Retinal pigment epithelial cell (primary cell): ENCODE data around the gene IL1R1.
A peak's percentile ranks its signal among the peaks of the same experiment; 100 is the strongest.

ENCODE experiments used
- DNase-seq: peaks from one replicate; pipeline ENCODE4 v3.0.0-alpha.2; 2010; ENCODE audit warnings: low read depth
- H3K4me3 ChIP-seq: 2 replicates; pipeline ENCODE4 v1.5.1; 2011; ENCODE audit warnings: mild to moderate bottlenecking, low read length, control low read depth, moderate library complexity
- TF ChIP-seq, protein P1 (sequence below): conservative IDR thresholded peaks from 2 replicates; pipeline ENCODE4 v1.5.1; 2011; ENCODE audit warnings: low read depth, low read length, control low read depth, inconsistent platforms

Gene IL1R1

GRCh38 chr2:102141970-102142828 lies at the start of gene IL1R1:
Gene IL1R1 (plus strand): TSS chr2:102142746. CDS start chr2:102157725, 14,979 bp downstream.
- no peak for DNase-seq
- H3K4me3 ChIP-seq, result peak within 1 kb of the TSS; percentile 59

DNA sequence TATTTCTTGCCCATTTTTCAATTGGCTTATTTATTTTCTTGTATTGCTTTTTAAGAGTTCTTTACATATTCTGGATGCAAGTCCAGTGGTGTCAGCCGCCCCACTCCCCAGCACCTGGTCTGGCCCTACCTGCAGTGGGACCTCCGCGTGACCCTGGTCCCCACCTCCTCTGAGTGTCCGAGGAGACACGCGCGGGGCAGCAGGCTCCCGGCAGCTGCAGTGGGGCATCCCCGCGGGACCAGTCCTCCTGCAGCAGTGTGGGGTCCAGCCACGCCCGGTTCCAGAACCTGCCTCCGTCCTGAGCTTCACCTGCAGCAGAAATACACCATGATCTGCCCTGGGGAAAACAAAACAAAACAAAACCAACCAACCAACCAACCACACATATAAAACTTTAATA lies 48.9 kb upstream of the IL1R1 start:
- DNase-seq, result no peak
- TF ChIP-seq, protein P1, sequence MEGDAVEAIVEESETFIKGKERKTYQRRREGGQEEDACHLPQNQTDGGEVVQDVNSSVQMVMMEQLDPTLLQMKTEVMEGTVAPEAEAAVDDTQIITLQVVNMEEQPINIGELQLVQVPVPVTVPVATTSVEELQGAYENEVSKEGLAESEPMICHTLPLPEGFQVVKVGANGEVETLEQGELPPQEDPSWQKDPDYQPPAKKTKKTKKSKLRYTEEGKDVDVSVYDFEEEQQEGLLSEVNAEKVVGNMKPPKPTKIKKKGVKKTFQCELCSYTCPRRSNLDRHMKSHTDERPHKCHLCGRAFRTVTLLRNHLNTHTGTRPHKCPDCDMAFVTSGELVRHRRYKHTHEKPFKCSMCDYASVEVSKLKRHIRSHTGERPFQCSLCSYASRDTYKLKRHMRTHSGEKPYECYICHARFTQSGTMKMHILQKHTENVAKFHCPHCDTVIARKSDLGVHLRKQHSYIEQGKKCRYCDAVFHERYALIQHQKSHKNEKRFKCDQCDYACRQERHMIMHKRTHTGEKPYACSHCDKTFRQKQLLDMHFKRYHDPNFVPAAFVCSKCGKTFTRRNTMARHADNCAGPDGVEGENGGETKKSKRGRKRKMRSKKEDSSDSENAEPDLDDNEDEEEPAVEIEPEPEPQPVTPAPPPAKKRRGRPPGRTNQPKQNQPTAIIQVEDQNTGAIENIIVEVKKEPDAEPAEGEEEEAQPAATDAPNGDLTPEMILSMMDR, result no peak

More at GRCh38 chr2:102141970-102142828, at the start of gene IL1R1:
- TF ChIP-seq, protein P1, result no peak

GRCh38 chr2:102094917-102095316 lies 47.6 kb upstream of the IL1R1 start:
- DNase-seq, result no peak
- TF ChIP-seq, protein P1, result no peak
- H3K4me3 ChIP-seq, result no peak overlapping the region

More for the DNA sequence above, 48.9 kb upstream of the IL1R1 start:
- H3K4me3 ChIP-seq, result no peak overlapping the region

- H3K4me3 ChIP-seq, result no peak overlapping the region
- no peak for DNase-seq
- TF ChIP-seq, protein P1, result no peak
Observed at GRCh38 chr2:102096103-102096502, 46.4 kb upstream of the IL1R1 start.

- no peak overlapping the region for H3K4me3 ChIP-seq
- TF ChIP-seq, protein P1, result no peak
- no peak for DNase-seq
Observed at GRCh38 chr2:102098756-102099155, 43.8 kb upstream of the IL1R1 start.

DNA sequence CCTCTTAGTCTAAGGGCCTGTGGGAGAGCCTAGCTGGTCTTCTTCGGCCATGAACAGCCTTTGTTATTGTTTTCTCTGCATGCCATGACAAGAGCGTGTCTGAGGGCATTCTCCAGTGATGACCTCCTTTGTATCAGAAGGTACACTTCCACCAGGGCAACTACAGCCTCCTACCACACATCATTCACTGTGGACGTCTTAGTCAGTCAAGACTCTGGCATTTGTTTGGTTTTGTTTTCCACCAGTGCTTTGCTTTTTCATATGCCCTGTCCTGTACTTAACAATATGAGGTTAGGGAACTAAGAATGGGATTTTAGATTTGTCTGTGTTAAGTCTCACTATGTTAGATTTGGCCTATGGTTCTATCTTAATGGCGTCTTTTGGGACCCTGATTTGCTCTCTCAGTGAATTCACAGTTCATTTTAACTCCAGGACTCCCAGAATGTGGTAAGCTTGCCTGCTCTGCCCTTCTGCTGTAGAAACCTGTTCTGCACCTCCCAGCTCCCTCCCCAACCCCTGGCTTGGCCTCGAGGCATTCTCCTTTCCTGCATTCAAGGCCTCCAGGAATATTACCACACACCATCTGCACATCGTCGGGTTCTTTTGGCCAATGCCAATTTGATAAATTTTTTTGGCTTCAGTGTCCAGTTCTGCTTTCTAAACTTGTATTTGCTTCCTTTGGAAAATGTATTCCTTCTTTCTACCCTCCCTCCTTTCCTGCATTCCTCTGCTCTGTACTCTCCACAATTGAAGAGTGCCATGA lies 42.8 kb upstream of the IL1R1 start:
- TF ChIP-seq, protein P1, result no peak
- no peak for DNase-seq
- H3K4me3 ChIP-seq, result no peak overlapping the region
